PFSK-1 (cell line): Measurements from ENCODE around the gene DOCK4.

Experiments used
- FOXP2 ChIP-seq: optimal IDR thresholded peaks from 2 replicates; pipeline ENCODE3; 2011; ENCODE audit warnings: borderline replicate concordance, control low read depth, inconsistent platforms; ENCODE audit not compliant: insufficient read depth; ENCODE audit errors: extremely low read length, extremely low read depth
- POLR2AphosphoS5 ChIP-seq: IDR thresholded peaks from 2 replicates; pipeline ENCODE4 v1.6.1; 2012; ENCODE audit warnings: low read depth, mild to moderate bottlenecking, control low read depth, low read length, moderate library complexity
- REST ChIP-seq, 2 experiments: IDR thresholded peaks; 2 replicates each; pipeline versions ENCODE4 v1.6.1 to v1.8.0; 2011 to 2012; ENCODE audit warnings: low read depth in 2 of 2, low read length in 2 of 2, control low read depth in 1 of 2, inconsistent platforms in 1 of 2, mild to moderate bottlenecking in 1 of 2, moderate library complexity in 1 of 2; ENCODE audit not compliant: insufficient read depth in 1 of 2
- SIN3A ChIP-seq: IDR thresholded peaks from 2 replicates; pipeline ENCODE4 v1.6.1; 2012; ENCODE audit warnings: mild to moderate bottlenecking, low read length, moderate library complexity, borderline replicate concordance; ENCODE audit not compliant: insufficient read depth
- TAF1 ChIP-seq: IDR thresholded peaks from 2 replicates; pipeline ENCODE4 v1.6.1; 2012; ENCODE audit warnings: low read length, control low read depth, borderline replicate concordance; ENCODE audit not compliant: insufficient read depth

The DOCK4 gene

GRCh38 chr7:112113913-112114575, 92.2 kb downstream of the DOCK4 start:
- TF ChIP-seq SIN3A (no peak), REST (IDR thresholded peaks at IDR 0.05; ENCODE audit: insufficient read depth in 1 of 2, low read depth in 2 of 2, low read length in 2 of 2) (no peak), TAF1 (no peak), FOXP2 (no peak), POLR2AphosphoS5 (no peak)

- TF ChIP-seq SIN3A: no peak
- TF ChIP-seq FOXP2: no peak
- no peak for TF ChIP-seq POLR2AphosphoS5
- TF ChIP-seq TAF1: no peak
- no peak for TF ChIP-seq REST (IDR thresholded peaks at IDR 0.05; ENCODE audit: insufficient read depth in 1 of 2, low read depth in 2 of 2, low read length in 2 of 2)
These were observed 93.4 kb downstream of the DOCK4 start for GRCh38 chr7:112112822-112113255.

- TF ChIP-seq REST (IDR thresholded peaks at IDR 0.05; ENCODE audit: insufficient read depth in 1 of 2, low read depth in 2 of 2, low read length in 2 of 2) (no peak), TAF1 (no peak)
These were observed 95.5 kb downstream of the DOCK4 start for GRCh38 chr7:112110651-112111050.

GRCh38 chr7:112110175-112110574, 96.0 kb downstream of the DOCK4 start:
- TF ChIP-seq SIN3A (no peak), REST (IDR thresholded peaks at IDR 0.05; ENCODE audit: insufficient read depth in 1 of 2, low read depth in 2 of 2, low read length in 2 of 2) (no peak), FOXP2 (no peak), TAF1 (no peak), POLR2AphosphoS5 (no peak)

GRCh38 chr7:112108981-112109380, 97.2 kb downstream of the DOCK4 start:
- TF ChIP-seq FOXP2: no peak
- no peak for TF ChIP-seq SIN3A
- no peak for TF ChIP-seq POLR2AphosphoS5
- TF ChIP-seq TAF1: no peak
- TF ChIP-seq REST (IDR thresholded peaks at IDR 0.05; ENCODE audit: insufficient read depth in 1 of 2, low read depth in 2 of 2, low read length in 2 of 2): no peak
